ENCODE measurements around the gene HDAC9. TPM values are rescaled to one million over a fixed set of nuclear protein-coding genes. Genes with fewer than 3 reads are reported as not detected.

The HDAC9 gene
- polyA plus RNA-seq, 2 of the 4 experiments (the other 2 are of a cell fraction) = 0.05 to 0.26 TPM

GRCh38 chr7:18644981-18645380, 149.4 kb downstream of the HDAC9 start:
- Histone ChIP-seq H3K4me1 (no peaks in the 10 kb centered on the region), H3K9me3 (no peaks in the 10 kb centered on the region), H3K27ac (no peak overlapping the region), H3K4me2 (no peak overlapping the region), H3K4me3 (no peak overlapping the region)
- no peak for DNase-seq (ENCODE audit: low read depth in 1 of 2, low spot score in 1 of 2)
- ChIA-PET CTCF (interaction anchor here (0.7 kb wide), 1 partner anchor 21 kb away, joined by 3 read pairs; no protein-coding TSS in a partner anchor), POLR2A (no interaction called here)
- 6% methylated on average over 3 of the region's 3 CpGs for WGBS (ENCODE audit: missing lambda C conversion rate)
- ATAC-seq = no peak
- FAIRE-seq = no peak
- no peak for TF ChIP-seq CHD4 (IDR thresholded peaks at IDR 0.05; ENCODE audit: borderline replicate concordance)
- TF ChIP-seq FOSL2 (IDR thresholded peaks at IDR 0.05) = no peak
- no peak for TF ChIP-seq FOSL2 (CRISPR knock-in tag; IDR thresholded peaks at IDR 0.05)
- TF ChIP-seq FOXS1 (CRISPR knock-in tag; IDR thresholded peaks at IDR 0.05) = no peak

GRCh38 chr7:18647582-18647981, 152.0 kb downstream of the HDAC9 start:
- no peak for TF ChIP-seq RNF2 (IDR thresholded peaks at IDR 0.05; ENCODE audit: borderline replicate concordance, low read depth)
- TF ChIP-seq CHD4 (IDR thresholded peaks at IDR 0.05; ENCODE audit: borderline replicate concordance) = no peak
- TF ChIP-seq USF2 (IDR thresholded peaks at IDR 0.05) = no peak
- no peak for TF ChIP-seq EP300 (IDR thresholded peaks at IDR 0.05)
- TF ChIP-seq SREBF2 (IDR thresholded peaks at IDR 0.05) = no peak
- TF ChIP-seq HES2 (IDR thresholded peaks at IDR 0.05) = no peak
- no peak for TF ChIP-seq POLR2A (IDR thresholded peaks at IDR 0.05; ENCODE audit: low read length)
- TF ChIP-seq NPAS2 (CRISPR knock-in tag; IDR thresholded peaks at IDR 0.05; ENCODE audit: borderline replicate concordance) = no peak
- TF ChIP-seq HOXB13 (CRISPR knock-in tag; IDR thresholded peaks at IDR 0.05; ENCODE audit: low read depth) = no peak
- no peak for TF ChIP-seq GATA3 (IDR thresholded peaks at IDR 0.05; ENCODE audit: borderline replicate concordance)
- no peak for TF ChIP-seq JUN (IDR thresholded peaks at IDR 0.05)
- TF ChIP-seq CHD2 (IDR thresholded peaks at IDR 0.05; ENCODE audit: low read length, partially characterized antibody) = no peak
- no peak for TF ChIP-seq ZSCAN20 (CRISPR knock-in tag; IDR thresholded peaks at IDR 0.05)
- TF ChIP-seq HEYL (CRISPR knock-in tag; IDR thresholded peaks at IDR 0.05) = no peak
- no peak for TF ChIP-seq RFX5 (IDR thresholded peaks at IDR 0.05)
- no peak for TF ChIP-seq KDM1A (IDR thresholded peaks at IDR 0.05; ENCODE audit: low read depth)
- TF ChIP-seq KDM5A (IDR thresholded peaks at IDR 0.05) = no peak
- no peak for TF ChIP-seq ELK1 (IDR thresholded peaks at IDR 0.05; ENCODE audit: low read depth, low read length)
- ATAC-seq (no peak), DNase-seq (ENCODE audit: low read depth in 1 of 2, low spot score in 1 of 2) (no peak), FAIRE-seq (no peak)
- no peak overlapping the region for H3K4me2 ChIP-seq
- H3K4me1 ChIP-seq = no peaks in the 10 kb centered on the region
- ChIA-PET POLR2A (no interaction called here), CTCF (interaction anchor here (1.0 kb wide), 1 partner anchor 17 kb away, joined by 3 read pairs; no protein-coding TSS in a partner anchor)
- 66% methylated on average over 5 of the region's 5 CpGs for WGBS (ENCODE audit: missing lambda C conversion rate)
- no peak overlapping the region for H3K4me3 ChIP-seq
- H3K27ac ChIP-seq = no peak overlapping the region
- H3K9me3 ChIP-seq = no peaks in the 10 kb centered on the region

- WGBS (ENCODE audit: missing lambda C conversion rate) = 73% methylated on average over 9 of the region's 9 CpGs
- CTCF ChIA-PET = no interaction called here
These were observed 153.6 kb downstream of the HDAC9 start for GRCh38 chr7:18648849-18649758.

More at GRCh38 chr7:18648849-18649758, 153.6 kb downstream of the HDAC9 start:
- H3K4me1 ChIP-seq = no peaks in the 10 kb centered on the region
- TF ChIP-seq HEYL (CRISPR knock-in tag; IDR thresholded peaks at IDR 0.05) (no peak), EHF (CRISPR knock-in tag; IDR thresholded peaks at IDR 0.05) (no peak), JUN (IDR thresholded peaks at IDR 0.05) (no peak), ZSCAN20 (CRISPR knock-in tag; IDR thresholded peaks at IDR 0.05) (no peak), HES2 (IDR thresholded peaks at IDR 0.05) (no peak)
- FAIRE-seq (no peak), DNase-seq (ENCODE audit: low read depth in 1 of 2, low spot score in 1 of 2) (no peak), ATAC-seq (no peak)
- H3K4me2 ChIP-seq = no peak overlapping the region
- POLR2A ChIA-PET = no interaction called here
- no peak overlapping the region for H3K27ac ChIP-seq
- no peak overlapping the region for H3K4me3 ChIP-seq
- no peaks in the 10 kb centered on the region for H3K9me3 ChIP-seq
